Measurements from ENCODE around the gene ZNF521. TPM values are rescaled to one million over a fixed set of nuclear protein-coding genes. Genes with fewer than 3 reads are reported as not detected.

The ZNF521 gene
- total and polyA plus RNA-seq, 10 donors: 2.9 to 136 (median 71.8) TPM

DNA sequence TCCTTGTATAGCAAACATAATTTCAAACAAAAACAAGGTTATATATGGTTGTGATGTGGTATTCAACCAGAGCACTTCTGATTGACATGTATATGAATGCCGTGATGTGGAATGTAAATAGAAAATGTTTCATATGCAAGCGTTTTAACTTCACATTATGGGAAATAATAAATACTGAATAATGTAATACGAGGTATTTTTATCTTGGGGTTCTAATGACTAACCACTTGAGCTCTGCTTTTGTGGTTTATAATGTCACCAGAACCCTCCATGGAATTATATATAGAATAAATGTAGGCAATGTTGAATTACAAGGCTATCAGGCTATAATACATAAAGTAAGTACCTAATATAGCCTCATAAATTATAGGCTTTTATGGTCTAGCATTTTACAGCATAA lies 72.4 kb downstream of the ZNF521 start:
- no peak for DNase-seq
- Histone ChIP-seq H3K36me3 (no peaks in the 10 kb centered on the region), H3K9me3 (no peaks in the 10 kb centered on the region), H3K27ac (no peak overlapping the region), H3K4me3 (no peak overlapping the region), H3K27me3 (replicated peaks in 1 of 7) (peaks cover 0 to 8% (median 0%) of the 10 kb centered on the region in 7 donors), H3K4me1 (peaks cover 0 to 24% (median 17%) of the 10 kb centered on the region in 6 donors)
- 56 to 75% (median 70%) methylated on average over 3 of the region's 3 CpGs for WGBS, 5 donors
- TF ChIP-seq POLR2A (IDR thresholded peaks at IDR 0.05) (no peak), POLR2AphosphoS5 (IDR thresholded peaks at IDR 0.05) (no peak)
- TF ChIP-seq, protein P1, sequence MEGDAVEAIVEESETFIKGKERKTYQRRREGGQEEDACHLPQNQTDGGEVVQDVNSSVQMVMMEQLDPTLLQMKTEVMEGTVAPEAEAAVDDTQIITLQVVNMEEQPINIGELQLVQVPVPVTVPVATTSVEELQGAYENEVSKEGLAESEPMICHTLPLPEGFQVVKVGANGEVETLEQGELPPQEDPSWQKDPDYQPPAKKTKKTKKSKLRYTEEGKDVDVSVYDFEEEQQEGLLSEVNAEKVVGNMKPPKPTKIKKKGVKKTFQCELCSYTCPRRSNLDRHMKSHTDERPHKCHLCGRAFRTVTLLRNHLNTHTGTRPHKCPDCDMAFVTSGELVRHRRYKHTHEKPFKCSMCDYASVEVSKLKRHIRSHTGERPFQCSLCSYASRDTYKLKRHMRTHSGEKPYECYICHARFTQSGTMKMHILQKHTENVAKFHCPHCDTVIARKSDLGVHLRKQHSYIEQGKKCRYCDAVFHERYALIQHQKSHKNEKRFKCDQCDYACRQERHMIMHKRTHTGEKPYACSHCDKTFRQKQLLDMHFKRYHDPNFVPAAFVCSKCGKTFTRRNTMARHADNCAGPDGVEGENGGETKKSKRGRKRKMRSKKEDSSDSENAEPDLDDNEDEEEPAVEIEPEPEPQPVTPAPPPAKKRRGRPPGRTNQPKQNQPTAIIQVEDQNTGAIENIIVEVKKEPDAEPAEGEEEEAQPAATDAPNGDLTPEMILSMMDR (IDR thresholded peaks at IDR 0.05 in 8 of 11, conservative IDR thresholded peaks at IDR 0.05 in 3 of 11): no peak
- intact Hi-C loops (cut with DNase I; ENCODE audit: low total_unique reads): no loop called here

- H3K27ac ChIP-seq: no peak overlapping the region
- TF ChIP-seq, protein P1 (IDR thresholded peaks at IDR 0.05 in 8 of 11, conservative IDR thresholded peaks at IDR 0.05 in 3 of 11): no peak
- TF ChIP-seq POLR2A (IDR thresholded peaks at IDR 0.05) (no peak), POLR2AphosphoS5 (IDR thresholded peaks at IDR 0.05) (no peak)
- intact Hi-C loops (cut with DNase I; ENCODE audit: low total_unique reads): no loop called here
- H3K9me3 ChIP-seq: no peaks in the 10 kb centered on the region
- DNase-seq: no peak
- H3K4me3 ChIP-seq: no peak overlapping the region
- peaks cover 0 to 20% (median 13%) of the 10 kb centered on the region in 6 donors for H3K4me1 ChIP-seq
- peaks cover 0 to 8% (median 0%) of the 10 kb centered on the region in 7 donors for H3K27me3 ChIP-seq (replicated peaks in 1 of 7)
- 24 to 44% (median 32%) methylated on average over 2 of the region's 2 CpGs for WGBS, 5 donors
- no peaks in the 10 kb centered on the region for H3K36me3 ChIP-seq
These were observed 72.8 kb downstream of the ZNF521 start for GRCh38 chr18:25279133-25279532.

DNA sequence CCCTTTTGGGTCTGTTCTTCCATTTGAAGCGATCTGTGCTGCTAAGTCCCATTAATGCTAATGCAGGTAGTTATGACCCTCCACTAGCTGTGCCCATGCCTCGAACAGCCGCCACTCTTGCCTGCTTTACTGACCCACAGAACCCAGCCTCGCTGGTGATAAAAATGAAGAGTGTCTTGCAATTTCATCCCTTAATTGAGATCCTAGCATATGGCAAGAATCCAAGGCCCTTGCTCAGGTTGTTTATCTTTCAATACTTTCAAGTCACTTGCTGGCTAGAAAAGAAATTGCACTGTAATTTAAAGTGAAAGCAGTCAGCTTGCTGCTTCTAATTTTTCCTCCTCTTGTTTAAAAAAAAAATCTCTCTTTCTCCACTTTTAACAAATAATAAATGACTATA lies 73.6 kb downstream of the ZNF521 start:
- TF ChIP-seq, protein P1 (IDR thresholded peaks at IDR 0.05 in 8 of 11, conservative IDR thresholded peaks at IDR 0.05 in 3 of 11): no peak
- TF ChIP-seq POLR2AphosphoS5 (IDR thresholded peaks at IDR 0.05) (no peak), POLR2A (IDR thresholded peaks at IDR 0.05) (no peak)
- Histone ChIP-seq H3K9me3 (no peaks in the 10 kb centered on the region), H3K36me3 (no peaks in the 10 kb centered on the region), H3K4me3 (no peak overlapping the region), H3K27ac (no peak overlapping the region), H3K27me3 (replicated peaks in 1 of 7) (peaks cover 0 to 8% (median 0%) of the 10 kb centered on the region in 7 donors), H3K4me1 (peaks cover 0 to 19% (median 9%) of the 10 kb centered on the region in 6 donors)
- intact Hi-C loops (cut with DNase I; ENCODE audit: low total_unique reads): no loop called here
- 74 to 88% (median 76%) methylated on average over 4 of the region's 4 CpGs for WGBS, 5 donors
- no peak for DNase-seq

- H3K27ac ChIP-seq: peak overlapping the region in 2 of 8 donors; percentile 12 to 19
- peaks cover 0 to 5% (median 0%) of the 10 kb centered on the region in 6 donors for H3K4me1 ChIP-seq
- no peak for DNase-seq
- WGBS, 5 donors: 58 to 78% (median 69%) methylated on average over 11 of the region's 11 CpGs
- intact Hi-C loops (cut with DNase I; ENCODE audit: low total_unique reads): no loop called here
- no peaks in the 10 kb centered on the region for H3K27me3 ChIP-seq (replicated peaks in 1 of 7)
- no peak overlapping the region for H3K4me3 ChIP-seq
- no peaks in the 10 kb centered on the region for H3K36me3 ChIP-seq
- TF ChIP-seq, protein P1 (IDR thresholded peaks at IDR 0.05 in 8 of 11, conservative IDR thresholded peaks at IDR 0.05 in 3 of 11): no peak
- peak in 2 of 3 donors; percentile 45 to 57 for TF ChIP-seq POLR2AphosphoS5 (IDR thresholded peaks at IDR 0.05)
- H3K9me3 ChIP-seq: peaks cover 0 to 4% (median 0%) of the 10 kb centered on the region in 8 donors
These were observed 76.5 kb downstream of the ZNF521 start for GRCh38 chr18:25275412-25276001.
